ENCODE results near the gene PMAIP1. TPM values are rescaled to one million over a fixed set of nuclear protein-coding genes. Genes with fewer than 3 reads are reported as not detected.

Gene PMAIP1
- total and polyA plus RNA-seq, 4 experiments from 2014 or later = 6.7 to 39.6 (median 9.0) TPM

DNA sequence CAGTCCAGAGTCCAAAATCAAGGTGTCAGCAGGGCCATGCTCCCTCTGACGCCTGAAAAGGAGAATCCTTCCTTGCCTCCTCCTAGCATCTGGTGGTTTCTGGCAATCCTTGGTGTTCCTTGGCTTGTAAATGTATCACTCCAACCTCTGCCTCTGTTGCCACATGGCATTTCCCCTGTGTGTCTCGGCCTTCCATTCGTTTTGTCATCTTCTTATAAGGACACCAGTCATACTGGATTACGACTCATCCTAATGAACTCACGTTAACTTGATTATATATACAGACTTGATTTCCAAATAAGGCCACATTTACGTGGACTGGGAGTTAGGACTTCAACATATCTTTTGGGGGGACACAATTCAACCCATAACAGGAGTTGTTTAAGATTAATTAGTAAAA, 15.8 kb downstream of the PMAIP1 start:
- Histone ChIP-seq H3K9me3 (ENCODE audit: control insufficient read depth in 1 of 2, low read length in 2 of 2) (no peaks in the 10 kb centered on the region), H3K4me3 (ENCODE audit: low read length in 2 of 2) (no peak overlapping the region), H3K36me3 (ENCODE audit: insufficient read depth, low read length) (no peaks in the 10 kb centered on the region), H3K27me3 (ENCODE audit: insufficient read depth, low read length) (no peaks in the 10 kb centered on the region), H3K4me1 (ENCODE audit: insufficient read depth, low read length) (no peaks in the 10 kb centered on the region), H3K27ac (ENCODE audit: low read depth, low read length) (no peak overlapping the region)
- Mint-ChIP-seq H3K4me3 (no peak overlapping the region), H3K36me3 (no peaks in the 10 kb centered on the region), H3K9me3 (peaks cover 0 to 2% (median 0%) of the 10 kb centered on the region in 8 donors), H3K27me3 (no peaks in the 10 kb centered on the region), H3K27ac (no peak overlapping the region), H3K4me1 (peaks cover 0 to 4% (median 0%) of the 10 kb centered on the region in 4 donors)
- CTCF ChIA-PET (ENCODE audit: partially characterized antibody) = no interaction called here
- intact Hi-C loops (cut with micrococcal nuclease) = no loop called here
- POLR2A ChIA-PET (ENCODE audit: partially characterized antibody) = no interaction called here
- no peak for DNase-seq

DNA sequence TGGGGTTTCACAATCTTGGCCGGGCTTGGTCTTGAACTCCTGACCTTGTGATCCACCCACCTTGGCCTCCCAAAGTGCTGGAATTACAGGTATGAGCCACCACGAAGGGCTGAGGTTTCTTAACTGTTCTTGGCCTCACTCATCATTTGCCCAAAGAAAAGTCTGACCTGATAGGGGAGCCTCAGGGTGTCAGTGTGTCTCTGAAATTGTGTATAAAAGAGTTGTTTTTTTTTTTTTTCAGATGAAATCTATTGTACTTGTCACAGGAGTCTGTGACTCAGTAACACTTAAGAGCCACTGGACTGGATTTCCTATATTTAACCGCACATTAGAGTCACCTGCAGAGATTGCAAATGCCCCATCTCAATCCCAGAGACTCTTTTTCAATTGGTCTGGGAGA, 16.9 kb downstream of the PMAIP1 start:
- H3K27me3 ChIP-seq (ENCODE audit: insufficient read depth, low read length) = no peaks in the 10 kb centered on the region
- intact Hi-C loops (cut with micrococcal nuclease) = no loop called here
- peaks cover 2 to 11% (median 5%) of the 10 kb centered on the region in 4 donors for H3K4me1 Mint-ChIP-seq

DNA sequence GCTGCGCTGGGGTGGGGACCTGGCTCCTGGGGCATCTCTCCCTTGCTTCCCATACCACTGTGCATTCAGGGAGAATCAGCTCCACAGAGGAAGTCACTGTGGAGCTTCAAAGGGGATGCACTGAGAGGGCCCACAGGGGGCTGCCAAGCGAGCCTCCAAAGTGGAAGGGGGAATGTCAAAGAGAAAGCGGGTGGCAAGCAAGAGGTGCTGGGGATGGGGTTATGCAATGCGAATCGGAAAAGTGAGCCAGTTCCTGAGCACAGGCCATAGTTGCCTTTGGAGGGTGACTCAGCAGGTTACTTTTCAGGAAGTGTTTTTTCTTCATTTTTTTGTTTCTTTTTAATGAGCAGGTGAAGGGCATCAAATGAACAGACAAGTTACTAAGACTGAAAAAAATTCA, 17.6 kb downstream of the PMAIP1 start:
- intact Hi-C loops (cut with micrococcal nuclease) = no loop called here
- no peak overlapping the region for H3K27ac ChIP-seq (ENCODE audit: low read depth, low read length)
- no peaks in the 10 kb centered on the region for H3K27me3 Mint-ChIP-seq
- DNase-seq = no peak
- H3K4me1 ChIP-seq (ENCODE audit: insufficient read depth, low read length) = no peaks in the 10 kb centered on the region
- no peaks in the 10 kb centered on the region for H3K36me3 Mint-ChIP-seq
- peaks cover 0 to 2% (median 0%) of the 10 kb centered on the region in 8 donors for H3K9me3 Mint-ChIP-seq
- CTCF ChIA-PET (ENCODE audit: partially characterized antibody) = no interaction called here
- no peaks in the 10 kb centered on the region for H3K9me3 ChIP-seq (ENCODE audit: control insufficient read depth in 1 of 2, low read length in 2 of 2)
- H3K4me3 Mint-ChIP-seq = no peak overlapping the region
- POLR2A ChIA-PET (ENCODE audit: partially characterized antibody) = no interaction called here
- H3K27me3 ChIP-seq (ENCODE audit: insufficient read depth, low read length) = no peaks in the 10 kb centered on the region
- H3K4me3 ChIP-seq (ENCODE audit: low read length in 2 of 2) = no peak overlapping the region
- peaks cover 4 to 12% (median 7%) of the 10 kb centered on the region in 4 donors for H3K4me1 Mint-ChIP-seq
- no peak overlapping the region for H3K27ac Mint-ChIP-seq
- no peaks in the 10 kb centered on the region for H3K36me3 ChIP-seq (ENCODE audit: insufficient read depth, low read length)

More for the DNA sequence above, 16.9 kb downstream of the PMAIP1 start:
- no peak overlapping the region for H3K4me3 ChIP-seq (ENCODE audit: low read length in 2 of 2)
- H3K27me3 Mint-ChIP-seq = no peaks in the 10 kb centered on the region
- no peaks in the 10 kb centered on the region for H3K36me3 ChIP-seq (ENCODE audit: insufficient read depth, low read length)
- H3K9me3 ChIP-seq (ENCODE audit: control insufficient read depth in 1 of 2, low read length in 2 of 2) = no peaks in the 10 kb centered on the region
- H3K9me3 Mint-ChIP-seq = peaks cover 0 to 2% (median 0%) of the 10 kb centered on the region in 8 donors
- ChIA-PET CTCF (ENCODE audit: partially characterized antibody) (no interaction called here), POLR2A (ENCODE audit: partially characterized antibody) (no interaction called here)
- DNase-seq = no peak
- no peaks in the 10 kb centered on the region for H3K36me3 Mint-ChIP-seq
- H3K27ac Mint-ChIP-seq = no peak overlapping the region
- no peak overlapping the region for H3K4me3 Mint-ChIP-seq
- H3K4me1 ChIP-seq (ENCODE audit: insufficient read depth, low read length) = no peaks in the 10 kb centered on the region
- no peak overlapping the region for H3K27ac ChIP-seq (ENCODE audit: low read depth, low read length)

DNA sequence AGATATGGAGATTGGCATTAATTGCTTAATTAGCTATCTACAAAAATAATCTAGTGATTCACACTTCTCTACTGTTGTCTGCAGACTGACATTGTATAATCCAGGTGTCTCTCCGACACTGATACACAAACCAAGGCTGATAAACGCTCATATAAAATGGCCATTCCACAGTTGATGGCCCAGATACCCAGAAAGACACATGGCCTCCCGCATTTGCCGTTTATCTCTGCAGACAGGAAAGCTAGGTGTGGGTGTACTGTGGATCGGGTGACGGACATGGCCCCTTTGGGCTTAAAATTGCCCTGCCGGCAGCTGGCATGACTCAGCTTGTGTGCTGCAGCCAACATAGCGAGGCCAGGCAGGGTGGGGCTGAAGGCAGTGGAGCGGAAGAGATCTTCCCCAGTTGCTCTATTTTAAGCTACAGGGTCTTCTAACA, 18.5 kb downstream of the PMAIP1 start:
- no peaks in the 10 kb centered on the region for H3K27me3 ChIP-seq (ENCODE audit: insufficient read depth, low read length)
- Mint-ChIP-seq H3K36me3 (no peaks in the 10 kb centered on the region), H3K27me3 (no peaks in the 10 kb centered on the region), H3K4me3 (no peak overlapping the region), H3K27ac (no peak overlapping the region), H3K4me1 (peaks cover 4 to 12% (median 7%) of the 10 kb centered on the region in 4 donors), H3K9me3 (peaks cover 0 to 2% (median 0%) of the 10 kb centered on the region in 8 donors)
- no peak overlapping the region for H3K4me3 ChIP-seq (ENCODE audit: low read length in 2 of 2)
- no peaks in the 10 kb centered on the region for H3K9me3 ChIP-seq (ENCODE audit: control insufficient read depth in 1 of 2, low read length in 2 of 2)
- no peaks in the 10 kb centered on the region for H3K4me1 ChIP-seq (ENCODE audit: insufficient read depth, low read length)
- no peak overlapping the region for H3K27ac ChIP-seq (ENCODE audit: low read depth, low read length)
- intact Hi-C loops (cut with micrococcal nuclease) = no loop called here
- CTCF ChIA-PET (ENCODE audit: partially characterized antibody) = interaction anchor here (0.6 to 1.2 kb wide), 2 partner anchors 18 to 1981 kb away, joined by 3 read pairs; no protein-coding TSS in a partner anchor
- no peak for DNase-seq
- POLR2A ChIA-PET (ENCODE audit: partially characterized antibody) = no interaction called here
- H3K36me3 ChIP-seq (ENCODE audit: insufficient read depth, low read length) = no peaks in the 10 kb centered on the region

DNA sequence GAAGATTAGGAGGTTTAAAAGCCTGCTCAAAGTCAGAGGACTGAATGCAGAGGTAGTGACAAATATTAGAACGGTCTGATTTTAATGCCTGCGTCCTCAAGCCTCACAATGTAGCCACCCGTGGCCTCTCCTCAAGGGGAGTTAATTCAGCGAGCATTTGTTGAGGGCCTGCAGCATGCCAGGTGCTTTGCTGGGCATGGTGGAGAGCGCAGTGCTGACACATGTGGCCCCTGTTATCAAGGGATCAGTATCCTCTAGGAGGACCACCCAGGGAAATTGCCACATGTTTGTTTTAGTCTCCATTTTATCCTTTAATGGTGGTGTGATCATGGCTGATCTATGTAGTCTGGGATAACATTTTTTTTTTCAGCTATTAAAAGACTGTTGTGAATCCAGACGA, 19.2 kb downstream of the PMAIP1 start:
- Mint-ChIP-seq H3K36me3 (no peaks in the 10 kb centered on the region), H3K9me3 (peaks cover 0 to 2% (median 0%) of the 10 kb centered on the region in 8 donors), H3K4me3 (no peak overlapping the region), H3K27ac (no peak overlapping the region), H3K4me1 (peaks cover 4 to 12% (median 7%) of the 10 kb centered on the region in 4 donors), H3K27me3 (no peaks in the 10 kb centered on the region)
- Histone ChIP-seq H3K9me3 (ENCODE audit: control insufficient read depth in 1 of 2, low read length in 2 of 2) (no peaks in the 10 kb centered on the region), H3K27ac (ENCODE audit: low read depth, low read length) (no peak overlapping the region), H3K36me3 (ENCODE audit: insufficient read depth, low read length) (no peaks in the 10 kb centered on the region), H3K4me3 (ENCODE audit: low read length in 2 of 2) (no peak overlapping the region), H3K27me3 (ENCODE audit: insufficient read depth, low read length) (no peaks in the 10 kb centered on the region), H3K4me1 (ENCODE audit: insufficient read depth, low read length) (no peaks in the 10 kb centered on the region)
- DNase-seq = no peak
- POLR2A ChIA-PET (ENCODE audit: partially characterized antibody) = no interaction called here
- CTCF ChIA-PET (ENCODE audit: partially characterized antibody) = interaction anchor here (1.2 kb wide), 1 partner anchor 18 kb away, joined by 3 read pairs; no protein-coding TSS in a partner anchor
- intact Hi-C loops (cut with micrococcal nuclease) = no loop called here

DNA sequence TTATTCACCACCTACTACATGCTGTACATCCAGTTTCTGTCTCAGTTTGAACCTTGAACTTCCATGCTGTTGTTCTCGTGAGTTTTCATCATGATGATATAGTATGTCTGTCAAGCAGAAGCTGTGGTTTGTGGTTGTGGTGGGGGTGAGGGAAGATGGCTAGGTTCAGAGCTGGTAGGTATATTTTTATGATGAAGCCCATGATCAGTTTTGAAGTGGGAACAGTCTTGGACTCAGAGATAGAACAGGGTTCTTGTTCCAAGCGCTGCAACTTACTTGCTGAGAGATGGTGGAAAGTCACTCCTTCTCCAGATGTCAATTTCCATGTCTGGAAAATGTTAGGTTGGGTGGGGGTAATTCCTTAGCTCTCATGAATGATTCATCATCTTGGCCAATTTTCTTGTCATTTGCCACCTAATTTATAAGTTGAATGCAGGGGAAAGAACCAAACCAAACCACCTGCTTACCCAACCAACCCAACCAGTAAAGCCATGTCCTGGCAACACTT, 21.6 kb downstream of the PMAIP1 start:
- Mint-ChIP-seq H3K9me3 (no peaks in the 10 kb centered on the region), H3K27me3 (no peaks in the 10 kb centered on the region), H3K36me3 (no peaks in the 10 kb centered on the region), H3K4me1 (peaks cover 4 to 12% (median 7%) of the 10 kb centered on the region in 4 donors), H3K27ac (peak overlapping the region in 3 of 7 donors; percentile 3 to 71 (median 65)), H3K4me3 (no peak overlapping the region)
- H3K36me3 ChIP-seq (ENCODE audit: insufficient read depth, low read length) = no peaks in the 10 kb centered on the region
- no peak overlapping the region for H3K27ac ChIP-seq (ENCODE audit: low read depth, low read length)
- intact Hi-C loops (cut with micrococcal nuclease) = no loop called here
- CTCF ChIA-PET (ENCODE audit: partially characterized antibody) = interaction anchor here (0.8 kb wide), 1 partner anchor 13 kb away, joined by 3 read pairs; no protein-coding TSS in a partner anchor
- peak in 4 of 5 donors; percentile 14 to 67 (median 22) for DNase-seq
- H3K4me1 ChIP-seq (ENCODE audit: insufficient read depth, low read length) = no peaks in the 10 kb centered on the region
- no peaks in the 10 kb centered on the region for H3K27me3 ChIP-seq (ENCODE audit: insufficient read depth, low read length)
- POLR2A ChIA-PET (ENCODE audit: partially characterized antibody) = no interaction called here
- no peaks in the 10 kb centered on the region for H3K9me3 ChIP-seq (ENCODE audit: control insufficient read depth in 1 of 2, low read length in 2 of 2)
- no peak overlapping the region for H3K4me3 ChIP-seq (ENCODE audit: low read length in 2 of 2)

DNA sequence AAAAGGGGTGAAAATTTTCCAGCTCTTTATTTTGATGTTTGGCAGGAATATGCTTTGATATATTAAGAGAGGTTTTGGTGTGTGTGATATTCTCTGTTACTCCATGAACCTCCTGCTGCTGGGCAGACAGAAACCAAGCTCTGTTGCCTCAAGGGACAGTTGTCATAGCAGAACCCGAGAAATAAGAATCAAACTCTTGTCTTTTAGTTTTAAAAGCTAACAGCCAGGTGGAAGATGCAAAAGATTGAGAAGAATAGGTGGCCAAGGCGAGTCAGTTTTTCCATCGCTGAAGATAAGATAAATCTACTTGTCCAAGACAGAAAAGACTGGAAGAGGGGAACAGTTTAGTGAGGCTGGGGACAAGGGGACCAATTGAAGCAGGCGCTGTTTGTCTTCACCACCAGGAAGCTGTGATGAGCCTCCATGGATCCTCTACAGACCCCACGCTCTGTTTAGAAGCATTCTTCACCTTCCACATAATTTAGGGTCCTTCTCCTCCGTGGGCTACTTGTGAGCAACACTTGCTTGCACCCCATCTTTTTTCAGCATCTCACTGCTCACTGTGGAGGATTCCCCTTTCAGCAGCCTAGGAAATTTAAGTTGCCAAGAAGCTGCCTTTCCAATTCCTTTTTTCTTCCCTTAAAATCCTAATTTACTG, 23.9 kb downstream of the PMAIP1 start:
- ChIA-PET POLR2A (ENCODE audit: partially characterized antibody) (no interaction called here), CTCF (ENCODE audit: partially characterized antibody) (no interaction called here)
- H3K4me3 Mint-ChIP-seq = no peak overlapping the region
- no peaks in the 10 kb centered on the region for H3K9me3 ChIP-seq (ENCODE audit: control insufficient read depth in 1 of 2, low read length in 2 of 2)
- intact Hi-C loops (cut with micrococcal nuclease) = no loop called here
- DNase-seq = no peak
- H3K27ac ChIP-seq (ENCODE audit: low read depth, low read length) = no peak overlapping the region
- H3K27ac Mint-ChIP-seq = no peak overlapping the region
- H3K4me1 ChIP-seq (ENCODE audit: insufficient read depth, low read length) = no peaks in the 10 kb centered on the region
- no peak overlapping the region for H3K4me3 ChIP-seq (ENCODE audit: low read length in 2 of 2)
- peaks cover 8 to 10% (median 9%) of the 10 kb centered on the region in 4 donors for H3K4me1 Mint-ChIP-seq
- H3K27me3 ChIP-seq (ENCODE audit: insufficient read depth, low read length) = no peaks in the 10 kb centered on the region
- no peaks in the 10 kb centered on the region for H3K36me3 ChIP-seq (ENCODE audit: insufficient read depth, low read length)
- no peaks in the 10 kb centered on the region for H3K27me3 Mint-ChIP-seq
- H3K36me3 Mint-ChIP-seq = no peaks in the 10 kb centered on the region
- no peaks in the 10 kb centered on the region for H3K9me3 Mint-ChIP-seq

All from CD4-positive, alpha-beta memory T cell (primary cell).